NOMO-1 treated with DMSO at 0.1 percent for 48 hours (cell line): ENCODE measurements around the gene ASPSCR1.
"Not testable (repeated sequence)": the region's sequence is repeated elsewhere in the genome, so short reads cannot be mapped to it uniquely, and the experiment has no call there.

Experiments used
- DNase-seq: peaks from one replicate; lab custom pipeline; 2025; ENCODE audit not compliant: unreplicated experiment; lab: John Stamatoyannopoulos, UW

The ASPSCR1 gene

DNA sequence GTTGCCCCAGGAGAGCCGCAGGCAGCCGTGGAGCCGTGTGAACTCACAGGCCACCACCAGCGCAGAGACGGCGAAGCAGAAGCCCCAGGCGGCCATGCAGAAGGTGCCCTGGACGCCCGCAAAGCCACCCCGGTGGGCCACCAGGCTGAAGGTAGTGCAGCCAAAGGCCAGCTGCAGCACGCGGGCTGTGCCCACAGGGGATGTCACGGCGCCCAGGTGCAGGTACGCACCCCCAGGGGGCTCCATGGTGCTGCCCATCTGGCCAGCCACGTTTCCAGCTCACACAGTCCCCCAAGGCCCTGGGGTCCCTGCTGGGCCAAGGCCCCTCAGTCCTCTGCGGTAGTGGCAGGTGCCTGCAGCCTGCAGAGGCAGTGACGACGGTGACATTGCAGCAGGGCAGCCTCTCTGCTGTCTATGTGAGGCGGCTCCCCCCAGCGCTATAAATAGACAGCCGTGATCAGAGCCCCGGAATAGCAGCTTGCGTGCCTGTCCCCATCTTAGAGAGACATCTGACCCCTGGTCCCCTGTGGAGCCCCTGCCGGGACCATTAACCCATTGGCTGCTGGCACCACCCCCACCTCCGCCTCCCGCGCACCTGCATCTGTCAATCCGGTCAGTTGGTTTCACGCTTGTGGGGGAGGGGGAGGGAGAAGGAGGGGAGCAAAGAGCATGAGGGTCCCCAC is 35.8 kb upstream of the ASPSCR1 start:
- no peak for DNase-seq

DNA sequence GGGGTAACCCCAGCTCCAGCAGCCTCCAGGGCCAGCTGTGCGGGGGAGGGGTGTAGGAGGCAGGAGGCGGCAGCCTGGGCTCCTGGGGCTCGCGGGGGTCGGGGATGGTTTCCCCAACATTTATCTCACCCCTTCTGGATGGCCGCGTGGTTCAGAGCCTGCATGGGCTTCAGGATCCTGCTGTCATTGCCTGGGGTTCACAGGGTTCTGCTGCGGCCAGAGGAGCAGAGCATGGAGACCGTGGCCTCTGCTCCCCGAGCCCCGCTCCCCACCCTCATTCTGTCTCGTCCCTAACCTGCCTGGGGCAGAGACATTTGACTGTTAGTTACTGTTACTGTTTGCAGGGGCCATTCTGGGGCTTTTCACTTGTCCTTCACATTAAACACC is 35.3 kb upstream of the ASPSCR1 start:
- DNase-seq, result no peak

DNA sequence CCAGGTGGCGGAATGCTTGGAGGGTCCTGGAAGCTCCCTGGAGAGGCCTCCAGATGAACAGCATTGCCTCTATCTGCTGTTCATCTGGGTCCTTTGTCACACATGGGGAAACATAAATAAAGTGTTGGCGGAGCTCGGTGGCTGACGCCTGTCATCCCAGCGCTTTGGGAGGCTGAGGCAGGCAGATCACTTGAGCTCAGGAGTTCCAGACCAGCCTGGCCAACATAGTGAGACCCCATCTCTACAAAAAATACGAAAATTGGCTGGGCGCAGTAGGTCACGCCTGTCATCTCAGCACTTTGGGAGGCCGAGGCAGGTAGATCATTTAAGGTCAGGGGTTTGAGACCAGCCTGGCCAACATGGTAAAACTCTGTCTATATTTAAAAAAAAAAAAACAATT is 32.6 kb upstream of the ASPSCR1 start:
- no peak for DNase-seq

DNA sequence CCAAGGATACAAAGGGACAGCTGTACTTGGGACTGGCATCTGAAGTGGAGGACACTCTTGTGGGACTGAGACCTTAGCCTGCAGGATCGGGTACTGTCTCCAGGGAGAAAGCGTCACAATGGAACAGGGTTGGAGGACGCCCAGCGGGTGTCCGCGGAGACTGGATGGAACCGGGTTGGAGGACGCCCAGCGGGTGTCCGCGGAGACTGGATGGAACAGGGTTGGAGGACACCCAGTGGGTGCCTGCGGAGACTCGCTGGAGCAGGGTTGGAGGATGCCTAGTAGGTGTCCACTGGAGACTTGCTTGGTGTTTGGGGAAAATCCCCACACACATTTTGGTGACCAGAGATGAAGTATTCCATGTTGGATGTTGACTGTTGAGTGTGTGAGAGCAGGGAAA is 30.2 kb upstream of the ASPSCR1 start, which contains the start of gene MYADML2:
TSS of gene MYADML2 (minus strand) at position 45 of the 400 bp plus-strand sequence. CDS start 5,492 bp downstream, outside the sequence.
- DNase-seq, result no peak

DNA sequence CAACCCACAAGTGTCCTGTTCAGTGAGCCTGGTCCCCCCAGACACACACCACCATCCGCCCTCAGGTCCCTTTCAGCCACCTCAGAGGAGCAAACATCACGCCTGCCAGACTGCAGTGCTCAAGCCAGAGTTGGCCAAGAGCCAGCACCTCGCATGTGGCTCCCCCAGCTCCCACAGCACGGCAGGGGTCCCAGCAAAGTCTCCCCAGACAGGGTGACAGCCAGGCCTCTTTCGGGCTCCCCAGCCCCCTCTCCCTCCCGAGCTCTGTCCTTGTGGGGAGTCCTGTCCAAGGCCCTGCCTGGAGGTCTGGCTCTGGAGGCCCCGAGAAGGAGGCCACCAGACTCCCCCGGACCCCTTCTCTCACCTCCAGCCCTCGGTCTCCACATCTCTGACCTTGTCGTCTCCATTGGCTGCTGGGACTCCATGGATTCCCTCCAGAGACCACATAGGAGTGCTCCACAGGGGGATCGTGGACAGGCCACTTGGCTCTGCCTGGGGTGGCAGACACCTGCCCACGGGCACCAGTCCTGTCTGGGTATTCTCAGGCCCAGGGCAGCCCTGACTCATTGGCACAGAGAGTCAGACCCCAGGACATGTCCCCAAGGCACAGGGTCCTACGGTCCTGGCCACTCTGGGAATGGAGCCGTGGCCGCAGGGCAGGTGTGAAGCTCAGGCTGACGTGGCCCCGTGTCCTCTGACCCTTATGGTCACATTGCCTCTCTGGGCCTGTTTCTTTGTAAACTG is 28.6 kb upstream of the ASPSCR1 start:
- no peak for DNase-seq

DNA sequence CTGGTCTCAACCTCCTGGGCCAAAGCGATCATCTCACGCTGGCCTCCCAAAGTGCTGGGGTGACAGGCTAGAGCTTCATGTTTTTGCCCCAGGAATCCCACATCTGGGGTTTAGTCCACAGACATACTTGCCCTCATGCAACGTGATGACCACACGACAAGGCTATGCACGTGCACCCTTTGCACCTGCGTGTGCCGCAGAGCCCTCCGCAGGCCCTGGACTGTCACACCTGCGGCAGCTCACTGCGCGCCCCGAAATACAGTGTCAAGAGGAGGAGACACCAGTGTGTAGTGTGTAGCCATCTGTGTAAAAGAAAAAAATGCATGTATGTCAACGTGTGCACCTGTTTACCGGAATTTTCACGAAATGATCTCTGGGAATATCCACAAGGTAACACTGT is 26.9 kb upstream of the ASPSCR1 start:
- DNase-seq, result no peak

DNA sequence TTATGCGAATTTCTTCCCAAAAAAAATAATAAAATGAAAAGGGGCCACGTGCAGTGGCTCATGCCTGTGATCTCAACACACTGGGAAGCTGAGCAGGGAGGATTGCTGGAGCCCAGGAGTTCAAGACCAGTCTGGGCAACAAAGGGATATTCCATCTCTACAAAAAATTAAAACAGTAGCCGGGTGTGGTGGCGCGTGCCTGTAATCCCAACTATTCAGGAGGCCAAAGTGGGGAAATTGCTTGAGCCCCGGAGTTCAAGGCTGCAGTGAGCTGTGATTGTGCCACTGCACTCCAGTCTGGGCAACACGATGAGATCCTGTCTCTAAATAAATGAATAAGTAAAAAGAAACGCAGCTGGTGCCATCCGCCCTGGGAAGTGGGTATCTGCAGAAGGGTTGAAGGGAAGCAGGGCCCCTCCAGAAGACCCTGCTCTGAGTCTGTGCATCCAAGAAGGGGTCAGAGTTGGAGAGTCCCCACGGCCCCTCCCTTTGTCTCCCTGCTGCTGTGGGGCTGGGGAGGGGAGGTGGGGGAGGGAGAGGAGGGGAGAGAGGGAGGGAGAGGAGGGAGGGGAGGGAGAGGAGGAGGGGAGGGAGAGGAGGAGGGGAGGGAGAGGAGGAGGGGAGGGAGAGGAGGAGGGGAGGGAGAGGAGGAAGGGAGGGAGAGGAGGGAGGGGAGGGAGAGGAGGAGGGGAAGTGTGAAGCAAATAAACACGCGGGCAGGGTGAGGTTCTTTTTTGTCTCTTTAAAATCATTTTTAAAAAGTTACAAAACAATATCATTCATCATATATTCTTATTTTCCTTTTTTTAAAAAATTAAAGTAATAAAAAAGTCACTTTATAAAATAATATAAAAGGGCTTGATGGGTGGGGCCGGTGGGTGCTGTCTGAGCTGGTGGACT is 25.4 kb upstream of the ASPSCR1 start:
- DNase-seq, result no peak

DNA sequence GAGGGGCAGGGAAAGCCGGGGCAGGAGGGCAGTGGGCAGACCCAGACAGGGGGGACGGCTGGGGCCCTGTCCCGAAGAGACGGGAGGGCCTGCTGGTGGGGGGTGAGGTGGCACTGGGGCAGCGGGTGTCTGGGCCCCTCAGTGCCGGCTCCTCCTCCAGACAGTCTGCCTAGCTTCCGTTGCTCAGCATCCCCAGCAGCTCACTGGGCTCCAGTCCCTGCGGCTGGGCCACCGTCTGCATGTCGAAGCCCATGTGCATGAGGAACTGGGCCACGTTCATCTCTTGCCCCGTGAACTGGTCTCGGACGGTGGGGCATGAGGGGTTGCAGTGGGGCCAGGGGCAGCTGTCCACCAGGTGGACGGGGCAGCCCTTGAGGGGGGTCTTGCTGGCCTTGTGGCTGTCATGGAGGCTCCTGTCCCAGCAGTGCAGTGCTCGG is 24.6 kb upstream of the ASPSCR1 start:
- DNase-seq, result no peak

DNA sequence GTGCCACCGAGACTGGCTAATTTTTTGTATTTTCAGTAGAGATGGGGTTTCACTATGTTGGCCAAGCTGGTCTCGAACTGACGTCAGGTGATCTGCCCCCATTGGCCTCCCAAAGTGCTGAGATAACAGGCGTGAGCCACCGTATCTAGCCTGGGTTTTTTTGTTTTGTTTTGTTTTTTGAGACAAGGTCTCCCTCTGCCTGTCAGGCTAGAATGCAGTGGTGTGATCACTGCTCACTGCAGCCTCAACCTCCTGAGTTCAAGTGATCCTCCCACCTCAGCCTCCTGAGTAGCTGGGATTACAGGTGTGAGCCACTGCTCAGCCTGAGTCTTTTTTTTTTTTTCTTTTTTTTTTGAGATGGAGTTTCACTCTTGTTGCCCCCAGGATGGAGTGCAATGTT is 24.0 kb upstream of the ASPSCR1 start:
- not testable (repeated sequence) for DNase-seq

DNA sequence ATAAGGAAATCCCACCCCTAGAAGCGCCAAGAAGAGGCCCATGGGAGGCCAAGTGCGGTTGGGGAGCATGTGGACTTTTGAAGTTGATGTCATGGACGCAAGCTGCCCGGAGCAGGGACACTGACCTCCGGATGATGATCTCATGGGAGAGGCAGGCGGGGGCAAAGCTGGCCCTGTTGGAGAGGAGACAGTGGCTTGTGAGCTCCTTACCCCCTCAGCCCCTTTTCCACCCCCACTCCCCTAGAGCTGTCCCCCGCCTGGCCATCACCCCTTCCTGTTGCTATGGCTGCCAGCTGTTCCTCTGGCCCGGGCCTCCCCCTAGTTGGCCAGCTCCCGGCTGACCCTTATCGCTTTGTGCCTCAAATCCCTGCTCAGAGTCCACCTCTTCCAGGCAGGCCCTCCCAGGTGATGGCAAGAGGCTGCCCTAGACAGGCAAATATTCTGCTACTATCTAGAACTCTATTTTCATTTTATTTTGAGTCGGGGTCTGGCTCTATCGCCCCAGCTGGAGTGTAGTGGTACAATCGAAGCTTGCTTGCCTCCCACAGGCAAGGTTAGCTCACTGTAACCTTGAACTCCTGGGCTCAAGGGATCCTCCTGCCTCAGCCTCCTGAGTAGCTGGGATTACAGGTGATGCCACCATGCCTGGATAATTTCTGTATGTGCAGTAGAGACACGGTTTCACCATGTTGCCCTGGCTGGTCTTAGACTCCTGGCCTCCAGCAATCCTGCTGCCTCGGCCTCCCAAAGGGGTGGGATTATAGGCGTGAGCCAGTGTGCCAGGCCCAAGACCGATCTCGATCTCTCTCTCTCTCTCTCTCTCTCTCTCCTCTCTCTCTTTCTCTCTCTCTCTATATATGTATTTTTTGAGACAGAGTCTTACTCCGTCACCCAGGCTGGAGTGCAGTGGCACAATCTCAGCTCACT is 23.0 kb upstream of the ASPSCR1 start:
- no peak for DNase-seq

DNA sequence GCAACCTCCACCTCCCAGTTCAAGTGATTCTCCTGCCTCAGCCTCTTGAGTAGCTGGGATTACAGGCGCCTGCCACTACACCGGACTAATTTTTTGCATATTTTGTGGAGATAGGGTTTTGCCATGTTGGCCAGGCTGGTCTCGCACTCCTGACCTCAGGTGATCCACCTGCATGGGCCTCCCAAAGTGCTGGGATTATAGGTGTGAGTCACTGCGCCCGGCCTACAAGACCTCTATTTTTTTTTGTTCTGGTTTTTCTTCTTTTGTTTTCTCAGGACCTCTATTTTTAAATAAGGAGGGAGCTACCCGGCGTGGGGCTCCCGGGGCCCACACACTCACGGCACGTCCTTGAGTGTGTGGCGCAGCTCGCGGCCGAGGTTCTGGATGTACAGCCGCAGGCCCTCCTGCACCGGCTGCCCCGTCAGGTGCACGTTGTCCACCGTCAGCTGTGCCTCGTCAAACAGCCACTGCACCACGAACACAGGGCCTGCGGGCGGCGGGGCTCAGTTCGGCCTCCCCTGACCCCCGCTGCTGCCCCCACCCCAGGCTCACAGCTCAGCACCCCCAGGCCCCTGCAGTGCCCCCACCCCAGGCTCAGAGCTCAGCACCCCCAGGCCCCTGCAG is 22.3 kb upstream of the ASPSCR1 start:
- DNase-seq, result no peak

DNA sequence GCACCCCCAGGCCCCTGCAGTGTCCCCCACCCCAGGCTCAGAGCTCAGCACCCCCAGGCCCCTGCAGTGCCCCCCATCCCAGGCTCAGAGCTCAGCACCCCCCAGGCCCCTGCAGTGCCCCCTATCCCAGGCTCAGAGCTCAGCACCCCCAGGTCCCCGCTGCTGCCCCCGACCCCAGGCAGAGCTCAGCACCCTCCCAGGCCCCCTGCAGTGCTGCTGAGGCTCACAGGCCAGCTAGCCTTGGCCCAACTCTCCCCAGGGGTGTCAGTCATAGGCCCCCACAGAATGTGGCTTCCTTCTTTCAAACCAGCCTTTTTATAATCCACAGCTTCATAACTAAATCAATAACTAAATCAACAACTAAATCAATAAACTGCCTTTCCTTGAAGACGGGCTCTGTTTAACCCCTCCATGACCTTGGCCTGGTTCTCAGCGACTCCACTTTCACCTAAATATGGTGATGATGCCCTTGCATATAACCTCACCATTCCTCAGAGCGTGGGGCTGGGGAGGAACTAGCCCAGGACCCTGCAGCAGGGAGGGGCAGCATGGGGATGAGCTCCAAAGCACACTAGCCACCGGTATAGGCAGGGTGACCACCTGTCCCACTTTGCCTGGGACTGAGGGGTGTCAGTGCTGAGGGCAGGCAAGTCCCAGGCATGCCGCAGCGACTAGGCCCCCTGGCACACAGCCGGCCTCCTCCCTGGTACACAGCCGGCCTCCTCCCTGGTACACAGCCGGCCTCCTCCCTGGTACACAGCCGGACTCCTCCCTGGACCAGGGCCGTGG is 21.5 kb upstream of the ASPSCR1 start:
- no peak for DNase-seq

DNA sequence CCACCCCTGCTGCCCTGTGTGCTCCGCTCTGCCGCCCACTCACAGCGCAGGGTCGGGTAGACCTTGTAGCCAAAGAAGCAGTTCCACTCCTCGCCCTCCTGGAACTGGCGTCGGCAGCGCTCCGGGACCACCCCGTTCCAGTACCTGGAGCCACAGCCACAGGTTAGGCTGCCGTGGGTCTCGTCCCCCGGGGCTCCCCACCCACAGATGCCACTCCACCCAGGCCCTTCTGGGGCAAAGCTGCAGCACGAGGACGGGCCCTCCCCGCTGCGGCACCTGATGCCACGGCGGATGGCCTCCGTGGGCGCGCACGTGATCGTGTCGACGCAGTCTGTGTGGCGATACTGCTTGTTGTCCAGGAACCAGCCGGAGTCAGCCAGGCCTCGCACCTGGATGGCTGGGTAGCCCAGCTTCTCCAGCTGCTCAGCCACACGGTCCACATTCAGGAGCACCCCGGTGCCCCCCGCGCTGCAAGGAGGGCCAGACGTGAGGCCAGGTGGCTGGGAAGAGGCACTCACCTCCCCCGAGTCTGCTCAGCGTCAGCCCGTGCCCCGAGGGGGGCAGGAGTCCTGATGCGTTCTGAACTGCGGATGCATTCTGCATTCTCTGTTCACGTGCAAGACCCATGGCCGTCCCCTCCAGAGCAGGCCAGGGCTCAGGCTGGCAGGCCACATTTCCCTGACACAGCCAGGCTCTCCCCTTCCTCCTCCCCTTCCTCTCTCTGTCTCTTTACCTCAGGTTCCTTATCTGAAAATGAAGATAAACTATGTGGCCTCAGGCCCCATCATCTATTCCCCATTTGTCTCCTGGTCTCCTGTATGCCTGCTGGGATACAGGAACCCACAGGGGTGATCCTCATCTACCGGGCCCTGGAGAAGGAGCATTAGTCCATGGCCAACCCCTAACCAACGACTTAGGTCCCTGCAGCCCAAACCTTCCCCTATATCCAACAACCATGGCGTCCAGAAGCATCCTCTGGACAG is 20.5 kb upstream of the ASPSCR1 start:
- DNase-seq, result no peak

DNA sequence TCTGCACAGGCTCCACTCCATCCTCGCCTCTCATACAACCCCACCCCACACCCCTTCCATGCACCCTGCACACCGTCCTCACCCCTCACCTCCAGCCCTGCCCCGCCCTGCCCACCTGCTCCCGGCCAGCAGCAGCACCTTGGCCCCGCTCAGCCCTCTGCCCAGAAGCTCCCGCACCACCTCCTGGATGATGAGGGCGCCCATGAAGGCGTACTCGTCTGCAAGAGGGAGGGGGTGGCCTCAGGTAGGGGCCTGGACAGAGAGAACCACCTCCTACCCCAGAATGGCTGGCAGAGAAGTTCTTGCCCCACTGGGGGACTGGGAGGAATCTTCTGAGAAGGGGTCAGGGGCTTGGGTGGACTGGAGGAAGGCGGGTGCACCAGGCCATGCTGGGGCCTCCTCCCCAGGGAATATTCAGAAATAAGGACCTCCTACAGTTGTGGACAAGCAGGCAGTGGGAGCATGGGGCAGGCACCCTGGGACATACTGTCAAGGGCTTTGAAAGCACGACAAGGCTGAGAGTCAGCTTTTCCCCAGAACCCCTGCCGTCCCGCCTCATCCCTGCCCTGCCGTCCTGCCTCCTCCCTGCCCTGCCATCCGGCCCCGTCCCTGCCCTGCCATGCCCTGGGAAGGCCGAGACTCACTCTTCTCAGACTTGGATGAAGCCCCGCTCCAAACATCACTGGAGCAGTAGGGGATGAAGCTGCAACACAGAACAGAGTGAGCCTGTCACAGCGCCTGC is 19.6 kb upstream of the ASPSCR1 start:
- DNase-seq, result no peak

DNA sequence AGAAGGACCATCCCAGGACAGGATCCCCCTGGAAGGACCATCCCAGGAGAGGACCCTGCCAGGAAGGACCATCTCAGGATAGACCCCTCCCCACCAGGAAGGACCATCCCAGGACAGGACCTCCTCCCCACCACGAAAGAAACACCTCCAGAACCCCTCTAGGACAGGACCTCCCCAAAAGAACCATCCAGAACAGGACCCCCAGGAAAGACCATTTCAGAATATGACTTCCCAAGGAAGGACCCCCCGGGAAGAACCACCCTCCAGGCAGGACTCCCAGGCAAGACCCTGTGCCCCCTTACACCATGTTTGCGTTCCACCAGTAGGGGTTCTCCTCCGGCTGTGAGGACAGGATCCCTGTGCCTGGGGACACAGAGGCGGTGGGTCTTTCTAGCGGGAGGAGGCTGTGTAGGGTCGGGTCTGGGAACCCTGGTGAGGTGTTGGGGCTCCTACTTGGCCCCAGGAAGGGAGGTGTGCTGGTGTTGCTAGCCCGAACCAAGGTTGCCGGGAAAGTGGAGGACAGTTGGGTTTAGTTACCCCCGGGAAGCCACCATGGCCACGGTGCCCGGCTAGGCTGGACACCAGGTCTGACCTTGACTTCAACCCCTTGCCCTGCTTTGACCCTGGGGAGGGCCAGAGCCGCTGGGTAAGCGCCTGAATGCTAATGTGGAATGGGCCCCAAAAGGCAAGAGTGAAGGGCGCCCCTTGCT is 18.6 kb upstream of the ASPSCR1 start:
- DNase-seq, result no peak

DNA sequence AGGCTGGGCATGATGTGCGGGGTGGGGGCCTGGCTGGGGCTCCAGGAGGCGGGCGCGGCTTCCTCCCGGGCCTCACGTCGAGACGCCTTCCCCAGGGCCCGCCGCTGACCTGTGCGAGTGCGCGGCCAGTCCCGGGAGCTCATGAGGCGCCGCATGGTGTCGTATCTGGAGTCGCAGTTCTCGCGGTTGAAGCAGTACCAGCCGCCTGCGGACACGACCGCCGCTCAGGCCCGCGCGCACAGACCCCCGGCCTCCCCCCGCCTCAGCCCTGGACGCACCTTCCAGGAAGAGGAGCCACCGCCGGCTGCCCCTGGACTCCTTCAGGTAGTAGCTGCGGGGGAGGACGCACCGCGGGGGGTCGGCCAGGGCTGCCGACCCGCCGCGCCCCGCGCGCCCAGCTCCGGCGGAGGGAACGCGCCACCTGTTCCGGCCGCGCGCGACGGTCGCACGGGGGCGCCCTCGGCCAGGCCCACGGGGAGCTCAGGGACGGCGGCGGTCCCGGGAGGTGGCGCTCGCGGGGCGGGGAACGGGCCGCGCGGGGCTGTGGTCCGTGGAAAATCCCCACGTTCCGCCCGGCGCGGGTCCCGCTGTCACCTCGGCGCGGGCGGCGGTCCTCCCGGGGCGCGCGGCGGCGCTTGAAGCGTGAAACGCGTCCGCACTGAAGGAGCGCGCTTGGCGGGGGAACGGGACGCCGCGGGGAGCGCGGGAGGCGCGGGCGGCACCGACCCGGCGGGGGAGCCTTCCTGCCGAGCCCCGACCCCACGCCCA is 17.9 kb upstream of the ASPSCR1 start:
- peak; percentile 43 for DNase-seq
